Measurements from ENCODE around the gene FLYWCH1. TPM values are rescaled to one million over a fixed set of nuclear protein-coding genes. Genes with fewer than 3 reads are reported as not detected.

Gene FLYWCH1
- polyA plus RNA-seq (ENCODE audit: insufficient read length in 3 of 3), result 10 to 100 TPM; 27.8 to 38.9 (median 32.4) TPM
- long read RNA-seq, donor 1, full-length matches to known transcripts, result 3 of 3 reads
- long read RNA-seq, donor 1, partial matches to known transcripts, result 0 of 3 reads
- long read RNA-seq, donor 1, other reads (novel, unspliced or antisense), result 0 of 3 reads
- long read RNA-seq, donor 2, full-length matches to known transcripts, result 8 of 8 reads
- long read RNA-seq, donor 2, partial matches to known transcripts, result 0 of 8 reads
- long read RNA-seq, donor 2, other reads (novel, unspliced or antisense), result 0 of 8 reads
- long read RNA-seq, donor 3, full-length matches to known transcripts, result 2 of 2 reads
- long read RNA-seq, donor 3, partial matches to known transcripts, result 0 of 2 reads
- long read RNA-seq, donor 3, other reads (novel, unspliced or antisense), result 0 of 2 reads
- long read RNA-seq, donor 4, full-length matches to known transcripts, result 6 of 6 reads
- long read RNA-seq, donor 4, partial matches to known transcripts, result 0 of 6 reads
- long read RNA-seq, donor 4, other reads (novel, unspliced or antisense), result 0 of 6 reads
- long read RNA-seq, donor 5, full-length matches to known transcripts, result 3 of 3 reads
- long read RNA-seq, donor 5, partial matches to known transcripts, result 0 of 3 reads
- long read RNA-seq, donor 5, other reads (novel, unspliced or antisense), result 0 of 3 reads
- long read RNA-seq, donor 6, full-length matches to known transcripts, result 6 of 12 reads
- long read RNA-seq, donor 6, partial matches to known transcripts, result 6 of 12 reads
- long read RNA-seq, donor 6, other reads (novel, unspliced or antisense), result 0 of 12 reads
- long read RNA-seq, donor 7, full-length matches to known transcripts, result 3 of 3 reads
- long read RNA-seq, donor 7, partial matches to known transcripts, result 0 of 3 reads
- long read RNA-seq, donor 7, other reads (novel, unspliced or antisense), result 0 of 3 reads
- long read RNA-seq, donor 8, full-length matches to known transcripts, result 5 of 5 reads
- long read RNA-seq, donor 8, partial matches to known transcripts, result 0 of 5 reads
- long read RNA-seq, donor 8, other reads (novel, unspliced or antisense), result 0 of 5 reads
- long read RNA-seq, donor 9, full-length matches to known transcripts, result 7 of 13 reads
- long read RNA-seq, donor 9, partial matches to known transcripts, result 6 of 13 reads
- long read RNA-seq, donor 9, other reads (novel, unspliced or antisense), result 0 of 13 reads
- long read RNA-seq, donor 10, full-length matches to known transcripts, result 6 of 6 reads
- long read RNA-seq, donor 10, partial matches to known transcripts, result 0 of 6 reads
- long read RNA-seq, donor 10, other reads (novel, unspliced or antisense), result 0 of 6 reads
- long read RNA-seq, donor 11, full-length matches to known transcripts, result 3 of 3 reads
- long read RNA-seq, donor 11, partial matches to known transcripts, result 0 of 3 reads
- long read RNA-seq, donor 11, other reads (novel, unspliced or antisense), result 0 of 3 reads
- long read RNA-seq, donor 12, full-length matches to known transcripts, result 9 of 9 reads
- long read RNA-seq, donor 12, partial matches to known transcripts, result 0 of 9 reads
- long read RNA-seq, donor 12, other reads (novel, unspliced or antisense), result 0 of 9 reads
- long read RNA-seq, donor 13, full-length matches to known transcripts, result 2 of 2 reads
- long read RNA-seq, donor 13, partial matches to known transcripts, result 0 of 2 reads
- long read RNA-seq, donor 13, other reads (novel, unspliced or antisense), result 0 of 2 reads
- long read RNA-seq, donor 14, result 0 reads
- long read RNA-seq, donor 15, result 0 reads
- long read RNA-seq, donor 16, full-length matches to known transcripts, result 9 of 19 reads
- long read RNA-seq, donor 16, partial matches to known transcripts, result 10 of 19 reads
- long read RNA-seq, donor 16, other reads (novel, unspliced or antisense), result 0 of 19 reads

DNA sequence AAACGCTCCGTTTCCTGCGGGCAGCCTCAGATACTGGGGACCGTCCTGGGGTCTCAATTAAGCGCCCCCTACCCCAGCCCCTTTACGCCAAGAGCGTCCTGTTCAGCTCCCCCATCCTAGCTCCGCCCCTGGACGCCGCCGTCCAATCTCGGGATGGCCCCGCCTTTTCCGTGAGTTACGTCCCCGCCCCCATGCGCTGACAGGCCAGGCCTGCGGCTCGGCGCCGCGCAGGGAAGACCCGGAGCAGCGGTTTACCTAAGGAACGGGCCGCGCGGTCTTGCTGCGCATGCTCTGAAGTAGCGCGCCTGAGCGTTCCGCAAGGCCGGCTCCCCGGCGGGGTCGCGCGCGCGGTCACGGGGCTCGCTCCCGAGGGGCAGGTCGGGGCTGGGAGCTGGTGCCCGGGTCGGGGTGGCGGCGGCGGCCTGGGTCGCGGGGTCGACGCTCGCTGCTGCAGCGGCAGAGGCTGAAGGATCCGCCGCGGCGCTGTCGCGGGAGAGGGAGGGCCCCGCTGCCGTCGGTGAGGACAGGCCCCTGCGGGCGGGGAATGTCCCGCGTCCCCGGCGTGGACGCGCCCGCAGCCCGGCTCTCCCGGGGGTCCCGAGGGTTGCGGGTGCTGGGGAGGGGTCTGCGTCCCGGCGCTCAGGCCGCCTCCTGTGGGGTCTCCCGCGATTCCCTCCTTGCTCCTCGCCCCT, at the start of gene FLYWCH1:
TSS of gene FLYWCH1 (plus strand) at position 294 of the 692 bp plus-strand sequence. CDS start 17,755 bp downstream, outside the sequence.
- DNase-seq, result peak; percentile 97

GRCh38 chr16:2865651-2866050, 46.1 kb upstream of the FLYWCH1 start:
- DNase-seq, result no peak

DNA sequence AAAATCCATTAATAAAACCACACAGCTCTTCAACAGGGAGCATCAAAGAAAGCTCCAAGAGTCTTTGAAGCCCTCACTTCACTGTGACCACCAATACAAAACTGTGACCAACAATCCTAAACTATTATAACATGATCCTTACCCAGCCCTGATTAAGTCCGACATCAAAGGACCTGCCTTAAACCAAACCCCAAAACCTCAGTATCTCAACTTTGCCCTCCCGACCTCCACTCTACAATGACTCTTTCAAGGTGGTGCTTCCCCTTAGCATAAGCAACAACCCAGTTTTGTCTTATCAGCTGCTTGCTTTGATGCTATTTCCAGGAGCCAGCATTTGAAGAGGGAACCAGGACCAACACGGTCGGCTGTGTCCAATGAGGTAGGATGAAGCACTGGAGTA, 45.3 kb upstream of the FLYWCH1 start:
- DNase-seq, result no peak

- DNase-seq, result no peak
Measured at GRCh38 chr16:2867661-2867986, 44.1 kb upstream of the FLYWCH1 start.

- DNase-seq, result peak; percentile 91
Measured at GRCh38 chr16:2867987-2868789, 43.5 kb upstream of the FLYWCH1 start.

DNA sequence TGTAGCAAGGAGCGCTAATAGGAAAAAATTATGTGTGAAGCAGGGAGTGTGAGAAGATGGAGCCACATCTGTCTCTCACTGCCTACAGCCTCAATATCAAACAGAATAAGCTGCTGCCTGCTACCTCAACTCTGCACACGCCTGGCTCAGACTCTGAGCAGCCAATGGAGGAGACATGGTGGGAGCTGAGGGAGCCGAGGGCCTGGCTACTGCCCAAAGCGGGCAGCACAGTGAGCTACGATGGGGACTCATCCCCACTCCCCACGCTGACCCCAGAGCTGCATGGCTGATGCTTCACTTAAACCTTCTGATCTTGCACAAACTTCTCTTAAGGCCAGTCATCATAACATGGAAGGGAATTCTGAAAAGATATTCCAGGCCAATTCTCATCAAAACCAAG, 39.8 kb upstream of the FLYWCH1 start:
- no peak for DNase-seq

DNA sequence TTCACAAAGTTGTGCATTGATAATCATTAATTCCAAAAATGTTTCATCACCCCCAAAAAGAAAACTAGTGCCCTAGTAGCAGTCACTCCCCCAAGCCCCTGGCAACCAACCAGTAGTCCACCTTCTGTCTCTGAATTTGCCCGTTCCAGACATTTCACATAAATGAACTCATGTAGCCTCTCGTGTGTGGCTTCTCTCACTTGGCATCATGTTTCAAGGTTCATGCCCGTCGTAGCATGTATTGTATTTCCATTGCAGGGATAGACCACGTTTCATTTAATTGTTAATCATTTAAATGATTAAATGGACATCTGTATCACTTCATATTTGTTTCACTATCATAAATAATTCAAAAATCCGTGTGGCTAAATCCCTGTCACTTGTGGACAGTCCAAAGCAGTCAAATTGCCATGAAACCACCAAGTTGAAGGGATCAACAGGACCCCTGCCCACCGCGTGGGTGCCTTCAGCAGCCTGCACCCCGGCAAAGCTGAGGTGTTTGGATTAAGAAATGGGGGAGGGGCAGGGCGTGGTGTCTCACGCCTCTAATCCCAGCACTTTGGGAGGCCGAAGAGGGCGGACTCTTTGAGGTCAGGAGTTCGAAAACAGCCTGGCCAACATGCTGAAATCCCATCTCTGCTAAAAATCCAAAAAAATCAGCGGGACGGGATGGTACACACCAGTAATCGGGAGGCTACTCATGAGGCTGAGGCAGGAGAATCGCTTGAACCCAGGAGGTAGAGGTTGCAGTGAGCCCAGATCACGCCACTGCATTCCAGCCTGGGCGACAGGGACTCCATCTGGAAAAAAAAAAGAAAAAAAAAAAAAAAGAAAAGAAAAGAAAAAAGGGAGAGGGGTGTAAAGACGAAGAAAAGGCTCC, 37.5 kb upstream of the FLYWCH1 start:
- no peak for DNase-seq

DNA sequence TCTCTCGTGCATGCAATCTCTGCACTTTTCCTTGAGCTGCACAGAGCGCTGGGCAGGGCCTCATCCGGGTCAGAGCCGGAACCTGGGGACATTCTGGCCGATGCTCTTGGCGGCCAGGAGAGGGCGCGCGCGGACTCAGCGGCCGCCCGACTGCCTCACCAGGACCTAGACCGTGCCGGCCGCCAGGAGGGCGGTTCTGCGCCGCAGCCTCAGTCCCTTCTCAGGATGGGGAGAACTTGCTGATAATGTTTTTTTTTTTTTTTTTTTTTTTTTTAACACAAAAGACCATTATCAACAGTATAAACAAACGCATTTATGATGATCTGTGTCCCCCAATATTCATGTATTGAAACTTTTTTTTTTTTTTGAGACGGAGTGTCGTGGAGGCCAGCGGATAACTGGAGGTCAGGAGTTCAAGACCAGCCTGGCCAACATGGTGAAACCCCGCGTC, 36.8 kb upstream of the FLYWCH1 start:
- peak; percentile 64 for DNase-seq

GRCh38 chr16:2879854-2880508, 31.8 kb upstream of the FLYWCH1 start:
- DNase-seq, result no peak

DNA sequence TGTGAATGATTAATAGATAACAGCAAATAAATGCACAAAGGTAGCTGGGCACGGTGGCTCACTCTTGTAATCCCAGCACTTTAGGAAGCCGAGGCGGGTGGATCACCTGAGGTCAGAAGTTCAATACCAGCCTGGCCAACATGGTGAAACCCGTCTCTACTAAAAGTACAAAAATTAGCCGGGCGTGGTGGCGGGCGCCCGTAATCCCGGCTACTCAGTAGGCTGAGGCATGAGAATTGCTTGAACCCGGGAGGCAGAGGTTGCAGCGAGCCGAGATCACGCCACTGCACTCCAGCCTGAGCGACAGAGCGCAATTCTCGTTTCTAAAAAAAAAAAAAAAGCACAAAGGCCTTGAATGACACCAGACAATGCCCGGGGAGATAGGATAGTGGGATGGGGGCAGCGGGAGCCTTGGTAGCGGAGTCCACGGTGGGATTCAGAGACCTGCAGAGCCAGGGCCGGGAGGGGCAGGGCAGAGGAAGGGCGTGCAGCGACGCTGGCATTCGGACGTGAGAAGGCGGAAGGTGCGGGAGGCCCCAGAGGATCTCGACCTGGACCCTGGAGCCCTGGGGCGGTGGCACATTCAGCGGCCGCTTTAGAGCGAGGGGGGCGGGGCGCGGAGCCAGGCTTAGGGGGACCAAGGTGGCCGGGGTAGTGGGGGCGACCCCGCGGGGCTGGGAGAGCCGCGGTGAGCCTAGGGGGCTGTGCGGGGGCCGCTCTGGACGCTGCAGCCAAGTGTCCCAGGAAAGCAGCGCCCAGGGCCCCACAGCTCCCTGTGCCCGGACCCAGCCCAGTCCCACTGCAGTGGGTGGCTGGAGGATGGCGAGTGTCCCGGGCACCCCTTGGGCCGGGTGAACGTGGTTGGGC, 29.7 kb upstream of the FLYWCH1 start:
- DNase-seq, result no peak

DNA sequence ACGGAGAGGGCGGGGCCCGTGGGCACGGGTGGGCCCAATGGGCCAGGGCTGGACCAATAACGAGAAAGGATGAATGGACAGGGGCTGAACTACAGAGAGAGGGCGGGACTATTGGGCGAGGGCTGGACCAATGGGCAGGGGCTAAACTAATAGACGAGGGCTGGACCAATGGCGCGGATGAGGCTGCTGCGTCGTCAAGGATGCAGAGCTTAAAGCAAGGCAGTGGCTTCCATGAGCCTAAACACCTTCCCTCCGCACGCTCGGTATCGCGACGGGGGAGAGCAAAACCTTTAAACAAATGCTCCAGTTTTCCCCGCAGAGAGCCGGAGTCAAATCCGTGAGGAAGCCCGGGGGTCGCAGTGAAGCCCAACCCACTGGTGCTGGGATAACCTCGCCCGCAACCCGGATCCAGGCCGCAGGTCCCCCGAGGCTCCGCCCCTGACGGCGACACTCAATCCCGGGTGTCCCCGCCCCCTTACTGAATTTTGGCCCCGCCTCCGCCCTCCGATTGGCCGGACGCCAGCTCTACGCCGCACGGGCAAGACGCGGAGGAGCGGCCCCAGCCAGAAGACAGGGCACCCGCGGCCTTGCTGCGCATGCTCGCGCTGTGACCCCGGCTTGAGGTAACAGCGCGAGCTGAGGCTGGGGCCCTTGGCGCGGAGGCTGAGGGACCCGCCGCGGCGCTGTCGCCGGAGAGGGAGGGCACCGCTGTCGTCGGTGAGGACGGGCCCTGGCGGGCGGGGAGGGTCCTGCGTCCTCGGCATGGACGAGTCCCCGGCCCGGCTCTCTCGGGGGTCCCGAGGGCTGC, 28.9 kb upstream of the FLYWCH1 start, which contains the start of gene FLYWCH2:
TSS of gene FLYWCH2 (plus strand) at position 566 of the 808 bp plus-strand sequence. CDS start 13,235 bp downstream, outside the sequence.
- peak; percentile 98 for DNase-seq

DNA sequence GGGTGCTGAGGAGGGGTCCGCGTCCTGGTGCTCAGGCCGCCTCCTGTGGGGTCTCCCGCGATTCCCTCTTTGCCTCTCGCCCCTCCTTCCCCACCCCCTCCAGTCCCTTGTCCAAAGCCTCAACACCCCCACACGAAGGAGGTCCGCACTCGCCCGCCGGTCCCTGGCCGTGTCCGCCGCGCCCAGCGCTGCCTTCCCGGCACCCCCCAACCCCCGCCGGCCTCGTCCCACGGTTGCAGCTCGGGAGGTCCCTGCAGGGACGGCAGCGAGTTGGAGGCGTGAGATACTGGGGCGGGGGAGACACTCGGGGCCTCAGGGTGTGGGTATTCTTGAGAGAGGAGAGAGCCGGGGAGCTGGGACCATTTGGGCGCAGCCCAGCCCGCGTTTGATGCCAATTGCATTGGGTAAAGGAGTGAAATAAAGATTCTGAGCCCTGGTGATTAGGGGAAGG, 28.2 kb upstream of the FLYWCH1 start:
- DNase-seq, result no peak

- no peak for DNase-seq
Measured at GRCh38 chr16:2884041-2884451, 27.7 kb upstream of the FLYWCH1 start.

DNA sequence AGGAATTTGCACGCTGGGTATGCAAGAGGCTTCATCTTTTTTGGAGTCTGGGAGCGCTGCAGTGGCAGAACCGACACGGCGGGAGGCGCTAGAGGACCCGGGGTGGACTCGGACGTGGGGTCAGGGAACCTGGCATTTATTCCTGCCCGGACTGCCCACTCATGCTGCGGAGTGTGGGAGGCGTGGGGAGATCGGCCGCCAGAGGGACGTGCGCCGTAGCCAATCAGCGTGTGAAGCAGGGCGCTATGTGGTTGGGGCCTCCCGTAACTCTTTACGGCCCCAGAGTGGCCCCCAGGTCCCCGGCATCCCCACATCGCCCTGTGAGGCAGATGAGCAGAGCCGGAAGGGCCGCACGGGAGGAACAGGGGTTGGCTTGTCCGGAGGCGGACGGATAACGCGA, 17.5 kb upstream of the FLYWCH1 start:
- no peak for DNase-seq

- DNase-seq, result no peak
Measured at GRCh38 chr16:2895813-2896212, 15.9 kb upstream of the FLYWCH1 start.
